Ecto neural progenitor cell (in vitro differentiated cells): Measurements from ENCODE around the gene EDDM13.
"Not testable (repeated sequence)": the region's sequence is repeated elsewhere in the genome, so short reads cannot be mapped to it uniquely, and the experiment has no call there.

ENCODE experiments used
- DNase-seq: peaks from one replicate; pipeline ENCODE4 v3.0.0-alpha.2; 2018; ENCODE audit warnings: low spot score

The EDDM13 gene

DNA sequence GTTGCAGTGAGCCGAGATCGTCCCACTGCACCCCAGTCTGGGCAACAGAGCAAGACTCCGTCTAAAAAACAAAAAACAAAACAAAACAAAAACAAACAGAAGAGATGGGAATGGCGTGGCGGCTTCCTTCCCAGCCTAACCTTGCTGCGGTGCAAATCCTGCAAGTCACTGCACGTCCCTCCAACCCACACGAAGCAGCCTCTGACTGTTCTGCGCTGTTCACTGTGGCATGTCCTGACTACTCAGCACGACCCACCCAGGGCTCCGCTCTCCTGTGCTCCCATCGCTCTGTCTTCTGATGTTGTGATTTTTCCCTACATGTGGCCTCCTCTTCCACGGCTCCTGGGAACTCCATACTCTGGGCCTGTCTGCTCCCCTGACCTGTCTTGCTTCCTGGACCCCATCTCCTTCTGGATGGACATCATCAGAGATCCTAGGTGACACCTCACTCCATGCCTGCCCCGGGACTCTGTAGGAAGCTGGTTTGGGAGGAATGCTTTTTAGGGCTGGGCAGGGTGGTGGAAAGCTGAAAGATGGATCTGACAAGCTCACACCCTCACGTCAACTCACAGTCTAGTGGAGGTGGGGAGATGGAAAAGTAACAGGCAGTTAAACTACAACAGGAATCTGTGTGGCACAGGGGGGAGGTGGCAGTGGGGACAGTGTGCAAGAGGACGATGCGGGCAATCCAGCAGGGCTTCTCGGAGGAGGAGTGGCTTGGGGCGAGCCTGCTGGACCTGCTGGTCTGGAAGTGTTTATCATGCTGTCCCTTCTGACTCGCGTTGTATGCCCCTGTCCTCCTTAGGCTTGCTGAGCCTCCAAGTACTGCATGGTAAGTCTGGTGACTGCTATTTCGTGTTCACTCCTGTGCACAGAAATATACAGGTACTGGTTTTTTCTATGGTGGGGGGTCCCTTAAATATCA is 23.2 kb downstream of the EDDM13 start:
- no peak for DNase-seq

DNA sequence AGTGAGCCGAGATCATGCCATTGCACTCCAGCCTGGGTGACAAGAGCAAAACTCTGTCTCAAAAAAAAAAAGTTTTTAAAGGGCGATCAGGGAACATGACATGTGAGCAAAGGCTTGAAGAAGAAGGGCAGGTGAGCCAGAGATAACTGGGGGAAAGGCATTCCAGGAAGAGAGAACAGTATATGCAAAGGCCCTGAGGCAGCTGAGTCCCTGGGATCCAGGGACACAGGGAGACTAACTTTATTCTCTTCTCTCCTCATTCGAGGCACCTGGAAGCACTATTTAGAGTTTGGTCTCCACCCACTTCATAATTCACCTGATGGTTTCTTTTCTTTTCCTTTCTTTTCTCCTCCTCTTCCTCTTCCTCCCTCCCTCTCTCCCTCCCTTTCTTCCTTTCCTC is 24.5 kb downstream of the EDDM13 start:
- DNase-seq = no peak

DNA sequence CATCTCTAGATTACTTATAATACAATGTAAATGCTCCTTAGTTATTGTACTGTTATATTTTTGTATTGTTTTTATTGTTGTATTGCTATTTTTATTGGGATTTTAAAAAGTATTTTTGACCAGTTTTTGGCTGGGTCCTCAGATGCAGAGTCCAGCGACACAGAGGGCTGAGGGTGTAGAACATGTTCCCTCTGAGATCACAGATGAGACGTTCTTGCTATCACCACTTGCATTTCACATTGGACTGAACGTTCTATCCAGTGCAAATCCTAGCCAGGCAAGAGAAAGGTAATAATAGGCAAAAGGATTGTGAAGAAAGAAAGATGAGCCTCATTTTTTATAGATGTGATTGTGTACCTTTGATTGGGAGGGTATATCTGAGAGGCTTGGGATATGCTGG is 27.1 kb downstream of the EDDM13 start:
- no peak for DNase-seq

DNA sequence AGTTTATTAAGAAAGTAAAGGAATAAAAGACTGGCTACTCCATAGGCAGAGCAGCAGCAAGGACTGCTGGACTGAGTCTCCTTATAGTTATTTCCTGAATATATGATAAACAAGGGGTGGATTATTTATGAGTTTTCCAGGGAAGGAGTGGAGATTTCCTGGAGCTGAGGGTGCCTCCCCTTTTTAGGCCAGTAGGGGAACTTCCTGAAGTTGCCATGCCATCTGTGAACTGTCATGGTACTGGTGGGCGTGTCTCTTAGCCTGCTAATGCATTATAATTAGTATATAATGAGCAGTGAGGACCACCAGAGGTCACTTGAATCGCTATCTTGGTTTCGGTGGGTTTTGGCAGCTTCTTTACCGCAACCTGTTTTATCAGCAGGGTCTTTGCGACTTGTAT is 28.6 kb downstream of the EDDM13 start:
- DNase-seq = no peak

DNA sequence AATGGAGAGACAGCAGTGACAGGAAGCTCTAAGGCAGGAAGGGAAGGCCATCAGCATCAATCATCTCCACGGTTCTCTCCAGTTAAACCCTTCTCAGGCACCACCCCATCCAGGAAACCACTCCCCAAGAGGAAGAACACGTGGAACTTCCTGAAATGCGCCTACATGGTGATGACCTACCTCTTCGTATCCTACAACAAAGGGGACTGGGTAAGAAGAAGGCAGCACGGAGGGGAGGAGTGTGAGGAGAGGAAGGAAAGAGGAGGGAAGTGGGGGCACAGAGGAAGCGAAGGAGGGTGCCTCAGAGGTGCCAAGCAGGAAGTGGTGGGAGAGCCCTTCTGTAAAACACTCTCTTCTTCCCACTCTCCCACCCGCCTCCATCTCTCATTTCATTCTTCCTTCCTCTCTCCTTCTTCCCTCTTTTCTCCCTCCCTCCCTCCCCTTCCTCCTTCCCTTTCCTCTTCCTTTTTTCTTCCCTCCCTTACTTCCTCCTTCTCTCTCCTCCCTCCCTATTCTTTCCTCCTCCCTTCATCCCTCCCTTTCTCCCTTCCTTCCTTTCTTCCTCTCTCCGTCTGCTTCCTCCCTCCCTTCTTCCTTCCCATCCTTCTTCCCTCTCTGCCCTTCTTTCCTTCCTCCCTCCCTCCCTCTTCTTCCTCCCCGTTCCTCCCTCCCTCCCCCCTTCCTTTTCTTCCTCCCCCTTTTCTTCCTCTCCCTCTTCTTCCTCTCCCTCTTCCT is 29.5 kb downstream of the EDDM13 start:
- DNase-seq = no peak

DNA sequence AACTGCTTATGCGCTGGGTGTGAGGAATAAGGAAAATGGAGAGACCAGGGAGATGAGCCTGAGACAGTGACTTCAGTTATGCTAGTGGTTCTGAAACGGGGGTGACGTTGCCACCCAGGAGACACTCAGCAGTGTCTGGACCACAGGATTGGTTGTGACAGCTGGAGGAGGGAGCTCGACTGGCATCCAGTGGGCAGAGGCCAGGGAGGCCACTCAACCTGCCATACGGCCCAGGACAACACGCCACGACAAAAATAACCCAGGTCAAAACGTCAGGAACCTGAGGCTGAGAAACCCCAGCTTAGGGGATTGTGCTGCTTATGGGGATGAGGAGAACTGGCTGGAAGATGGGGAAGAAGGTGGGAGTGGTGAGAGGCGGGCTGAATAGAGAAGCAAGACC is 31.7 kb downstream of the EDDM13 start:
- DNase-seq = no peak

DNA sequence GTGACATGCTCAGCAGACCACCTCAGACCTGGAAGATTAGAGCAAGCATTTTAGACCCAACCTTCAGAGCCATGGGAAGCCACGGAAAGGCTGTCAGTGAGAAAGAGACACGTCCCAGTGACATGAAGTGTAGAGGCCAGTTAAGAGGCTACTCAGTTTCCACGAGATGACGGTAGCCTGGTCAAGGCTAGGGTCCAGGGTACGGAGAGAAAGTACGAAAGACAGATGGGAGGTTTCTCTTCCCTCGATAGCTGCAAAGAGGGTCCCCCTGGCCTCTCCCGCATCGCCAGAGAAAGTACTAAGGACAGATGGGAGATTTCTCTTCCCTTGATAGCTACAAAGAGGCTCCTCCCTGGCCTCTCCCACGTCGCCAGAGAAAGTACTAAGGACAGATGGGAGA is 33.5 kb downstream of the EDDM13 start:
- DNase-seq = no peak

DNA sequence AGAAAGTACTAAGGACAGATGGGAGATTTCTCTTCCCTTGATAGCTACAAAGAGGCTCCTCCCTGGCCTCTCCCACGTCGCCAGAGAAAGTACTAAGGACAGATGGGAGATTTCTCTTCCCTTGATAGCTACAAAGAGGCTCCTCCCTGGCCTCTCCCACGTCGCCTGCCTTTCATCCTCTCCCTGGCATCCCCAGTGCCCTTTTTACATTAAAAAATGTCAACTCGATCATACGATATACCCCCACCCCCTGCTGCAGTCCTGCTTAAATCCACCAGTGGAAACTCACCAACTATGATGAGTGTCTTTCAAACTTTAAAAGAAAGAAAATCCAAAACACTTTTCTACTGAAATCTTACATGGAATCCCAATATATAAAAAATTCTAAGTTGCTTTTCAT is 34.5 kb downstream of the EDDM13 start:
- not testable (repeated sequence) for DNase-seq

DNA sequence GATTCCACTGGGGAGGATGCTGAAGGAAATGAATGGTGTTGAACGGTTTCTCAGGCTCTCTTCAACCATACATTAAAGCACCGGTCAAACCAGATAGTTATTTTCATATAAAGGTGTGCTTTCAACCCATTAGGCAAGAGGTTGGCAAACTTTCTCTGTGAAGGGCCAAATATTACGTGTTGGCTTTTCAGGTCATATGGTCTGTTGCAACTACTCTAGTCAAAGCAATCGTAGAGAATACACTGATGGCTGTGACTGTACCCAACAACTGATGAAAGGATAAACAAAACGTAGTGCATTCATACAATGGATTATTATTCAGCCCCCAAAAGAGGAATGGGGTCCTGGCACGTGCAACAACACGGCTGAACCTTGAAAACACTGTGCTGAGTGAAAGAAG is 36.2 kb downstream of the EDDM13 start:
- no peak for DNase-seq

DNA sequence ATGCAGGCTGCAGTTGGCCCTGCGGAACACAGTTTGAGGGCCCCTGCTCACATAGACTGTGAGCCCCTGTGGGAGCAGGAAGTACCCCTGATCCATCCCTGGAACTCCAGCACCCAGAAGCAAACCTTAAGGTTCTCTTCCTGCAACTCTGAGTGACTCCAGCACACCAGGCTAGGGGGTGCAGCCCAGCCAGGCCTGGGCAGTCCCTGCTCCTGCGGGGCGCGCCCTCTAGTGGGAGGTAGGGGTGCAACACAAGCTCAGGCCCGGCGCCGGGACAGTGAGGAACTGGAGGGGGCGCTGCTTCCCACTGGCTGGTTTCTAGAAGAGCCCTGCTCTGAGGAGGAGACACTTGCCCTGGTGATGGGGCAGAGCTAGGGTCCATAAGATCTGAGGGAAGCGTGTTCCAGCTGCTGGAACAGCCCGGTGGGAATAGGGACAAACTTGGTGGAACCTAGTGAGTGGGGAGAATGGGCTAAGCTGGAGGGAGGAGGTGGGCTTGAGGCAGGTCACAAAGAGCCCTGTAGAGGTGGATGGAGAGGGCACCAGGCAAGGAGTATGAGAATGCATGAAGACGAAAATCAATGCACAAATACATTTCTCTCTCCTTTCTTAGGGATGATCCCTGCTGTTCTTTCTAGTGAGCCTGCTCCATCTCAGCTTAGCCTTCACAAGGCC is 37.1 kb downstream of the EDDM13 start:
- peak; percentile 83 for DNase-seq

DNA sequence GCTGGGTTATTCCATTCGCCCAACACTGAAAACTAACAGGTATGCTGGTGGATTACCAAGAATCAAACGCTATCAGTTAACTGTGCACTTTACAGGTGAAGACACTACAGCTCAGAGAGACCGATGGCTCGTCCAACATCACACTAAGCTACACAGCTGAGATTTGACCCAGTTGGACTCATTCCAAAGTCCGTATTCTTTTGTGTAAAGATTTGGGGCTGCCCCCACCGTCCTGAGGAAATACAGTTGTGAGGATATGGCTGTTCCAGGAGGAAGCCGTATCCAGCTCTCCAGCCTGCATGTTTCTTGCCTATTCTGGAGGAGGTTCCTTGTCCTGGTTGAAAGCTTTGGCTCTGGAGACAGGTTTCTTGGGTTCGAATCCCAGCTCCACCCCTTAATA is 37.9 kb downstream of the EDDM13 start:
- DNase-seq = no peak

DNA sequence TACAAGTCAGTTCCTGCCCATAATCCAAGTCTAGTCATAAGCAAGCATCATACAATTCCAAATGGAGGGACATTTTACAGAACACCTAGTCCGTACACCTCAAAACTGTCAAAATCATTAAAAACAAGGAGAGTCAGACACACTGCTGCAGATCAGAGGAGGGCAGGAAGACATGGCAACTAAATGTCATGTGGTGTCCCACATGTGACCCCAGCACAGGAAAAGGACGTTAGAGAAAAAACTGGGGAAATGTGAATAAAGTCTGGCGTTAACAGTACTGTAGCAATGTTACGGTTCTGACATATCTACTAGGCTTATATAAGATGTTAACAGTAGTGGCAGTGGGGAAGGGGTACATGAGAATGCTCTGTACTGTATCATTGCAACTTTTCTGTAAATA is 39.8 kb downstream of the EDDM13 start:
- no peak for DNase-seq

DNA sequence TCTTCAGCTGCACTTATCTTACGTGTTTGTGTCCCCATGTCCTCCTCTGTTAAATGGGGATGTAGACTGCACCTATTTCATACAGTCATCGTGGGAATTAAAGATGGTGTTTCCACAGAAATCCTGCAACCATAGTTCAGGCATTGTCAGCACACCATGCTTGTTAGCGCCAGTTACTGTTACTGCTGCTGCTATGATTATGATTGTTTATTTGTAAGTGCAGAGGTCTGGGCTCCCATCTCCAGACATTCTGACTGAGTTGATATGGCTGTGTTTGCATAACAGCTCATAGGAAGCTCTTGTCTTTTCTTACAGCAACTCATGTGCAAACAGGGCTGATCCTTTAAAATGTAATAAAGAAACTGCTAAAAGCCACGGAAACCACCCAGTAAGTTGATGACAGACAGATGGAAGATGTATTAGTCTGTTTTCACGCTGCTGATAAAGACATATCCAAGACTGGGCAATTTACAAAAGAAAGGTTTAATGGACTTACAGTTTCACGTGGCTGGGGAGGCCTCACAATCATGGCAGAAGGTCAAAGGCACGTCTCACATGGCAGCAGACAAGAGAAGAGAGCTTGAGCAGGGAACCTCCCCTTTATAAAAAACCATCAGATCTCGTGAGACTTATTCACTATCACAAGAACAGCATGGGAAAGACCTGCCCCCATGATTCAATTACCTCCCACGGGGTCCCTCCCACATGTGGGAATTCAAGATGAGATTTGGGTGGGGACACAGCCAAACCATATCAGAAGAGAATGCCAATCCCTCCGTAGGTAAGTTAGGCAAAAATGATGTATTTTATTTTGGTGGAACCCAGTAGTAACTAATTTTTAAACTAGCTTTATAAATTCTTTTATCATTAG is 40.5 kb downstream of the EDDM13 start:
- DNase-seq = no peak

DNA sequence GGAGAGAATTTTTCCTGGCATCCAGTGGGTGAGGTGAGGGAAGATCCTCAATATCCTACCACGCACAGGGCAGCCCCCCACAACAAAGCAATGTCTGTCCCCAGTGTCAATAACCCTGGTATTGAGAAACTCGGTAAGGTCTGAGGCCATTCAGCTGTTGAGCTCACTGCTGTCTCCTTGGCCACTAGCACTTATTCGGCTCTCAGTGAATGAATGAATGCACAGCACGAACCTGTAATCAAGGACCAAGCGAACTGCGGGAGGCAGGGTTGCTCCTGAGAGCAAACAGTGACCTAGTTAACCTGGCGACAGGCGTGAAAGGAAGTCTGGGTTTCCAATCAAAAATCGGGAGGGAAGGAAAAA is 41.5 kb downstream of the EDDM13 start:
- DNase-seq = no peak

DNA sequence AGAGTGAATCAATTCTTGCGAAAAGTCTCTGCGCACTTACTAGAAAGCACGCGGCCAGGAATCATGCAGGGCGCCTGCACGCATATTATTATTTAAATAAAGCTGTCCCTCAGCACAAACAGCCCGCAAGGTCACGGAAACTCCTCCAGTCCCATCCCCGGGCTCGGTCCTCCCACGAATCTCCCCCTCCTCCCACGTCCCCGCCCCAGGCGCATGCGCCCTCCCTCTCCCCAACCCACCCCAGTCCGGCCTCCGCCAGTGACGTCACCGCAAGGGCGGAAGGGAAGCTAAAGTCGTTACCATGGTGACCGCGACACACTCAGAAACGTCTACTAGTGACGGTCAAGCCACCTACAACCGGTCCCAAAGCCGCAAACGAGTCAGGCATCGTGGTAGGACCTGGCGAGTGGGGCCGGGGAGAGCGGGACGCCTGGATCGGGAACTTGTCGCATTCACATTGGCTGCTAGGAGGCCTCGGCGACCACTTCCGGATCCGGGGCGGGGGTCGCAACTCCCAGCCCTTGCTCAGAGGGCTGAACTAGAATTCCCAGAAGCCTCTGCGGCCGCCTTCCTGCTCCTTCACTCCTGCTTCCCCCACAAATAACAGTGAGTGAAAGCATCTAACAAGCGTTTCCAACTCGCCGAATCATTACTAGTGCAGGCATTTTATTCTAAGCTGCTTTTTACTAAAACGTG is 42.0 kb downstream of the EDDM13 start, which contains the start of gene ZSCAN5A:
TSS of gene ZSCAN5A (minus strand) at position 459 of the 696 bp plus-strand sequence. CDS start 89,793 bp downstream, outside the sequence.
- peak; percentile 98 for DNase-seq

DNA sequence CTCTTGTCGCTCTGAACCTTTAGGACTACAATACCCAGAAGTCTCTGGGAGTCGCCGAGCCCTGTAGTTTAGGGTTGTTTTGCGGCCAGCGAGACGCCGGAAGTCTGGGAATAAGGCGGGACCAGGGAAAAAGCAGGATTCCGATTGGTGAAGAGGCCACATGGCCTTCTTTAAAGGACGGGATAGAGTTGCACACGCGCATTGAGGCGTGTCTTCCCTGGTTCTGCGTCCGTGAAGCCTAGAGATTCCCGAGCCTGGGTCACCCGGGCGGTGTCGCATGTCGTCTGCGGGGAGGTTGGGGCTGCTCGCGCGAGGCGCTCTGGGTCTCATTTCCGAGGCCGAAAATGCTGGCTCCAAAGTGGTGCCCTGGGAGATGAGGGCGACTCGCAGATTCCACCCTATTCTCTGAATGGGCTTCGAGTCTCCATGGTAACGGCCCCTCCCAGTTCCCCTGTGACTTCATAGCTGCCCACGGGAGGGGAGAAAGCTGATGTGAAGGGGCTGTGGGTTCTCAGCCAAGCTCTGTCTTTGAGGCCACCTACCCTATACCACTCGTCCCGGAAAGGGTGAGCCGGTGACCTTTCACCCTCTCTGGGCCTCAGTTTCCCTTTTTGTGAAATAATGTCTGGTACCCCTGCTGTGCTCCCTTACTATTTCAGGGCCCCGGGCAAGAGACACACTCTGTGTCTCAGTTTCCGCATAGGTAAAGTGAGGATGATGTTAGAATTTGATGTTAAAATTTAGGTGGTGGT is 42.7 kb downstream of the EDDM13 start:
- peak; percentile 93 for DNase-seq

DNA sequence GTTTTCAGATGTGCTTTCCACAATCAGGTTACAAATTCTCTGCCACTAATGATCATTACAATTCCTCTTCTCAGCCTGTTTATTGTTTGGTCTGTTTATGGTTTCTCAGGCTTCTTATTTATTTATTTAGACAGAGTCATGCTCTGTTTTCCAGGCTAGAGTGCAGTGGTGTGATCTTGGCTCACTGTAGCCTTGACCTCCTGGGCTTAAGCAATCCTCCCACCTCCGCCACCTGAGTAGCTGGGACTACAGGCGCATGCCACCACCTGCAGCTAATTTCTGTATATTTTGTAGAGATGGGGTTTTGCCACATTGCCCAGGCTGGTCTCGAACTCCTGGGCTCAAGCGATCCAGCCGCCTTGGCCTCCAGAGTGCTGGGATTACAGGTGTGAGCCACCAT is 44.2 kb downstream of the EDDM13 start:
- no peak for DNase-seq

DNA sequence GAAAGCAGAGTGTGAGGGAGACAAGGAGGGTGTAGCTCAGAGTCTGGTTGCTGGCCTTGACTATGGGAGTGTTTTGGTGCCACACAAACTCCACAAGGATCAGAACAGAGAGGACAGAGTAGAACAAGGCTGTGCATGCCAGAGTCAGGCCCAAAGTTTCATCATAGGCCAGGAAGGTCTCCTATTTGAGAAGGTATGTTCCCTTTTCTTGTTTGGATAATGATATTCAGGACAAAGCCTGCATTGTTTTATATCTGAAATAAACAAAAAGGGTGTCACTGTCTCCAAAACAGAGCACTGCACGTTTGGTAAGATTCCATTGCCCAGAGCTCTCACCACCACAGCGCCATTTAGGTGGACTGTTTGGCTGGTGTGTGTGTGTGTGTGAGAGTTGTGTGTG is 45.2 kb downstream of the EDDM13 start:
- no peak for DNase-seq

DNA sequence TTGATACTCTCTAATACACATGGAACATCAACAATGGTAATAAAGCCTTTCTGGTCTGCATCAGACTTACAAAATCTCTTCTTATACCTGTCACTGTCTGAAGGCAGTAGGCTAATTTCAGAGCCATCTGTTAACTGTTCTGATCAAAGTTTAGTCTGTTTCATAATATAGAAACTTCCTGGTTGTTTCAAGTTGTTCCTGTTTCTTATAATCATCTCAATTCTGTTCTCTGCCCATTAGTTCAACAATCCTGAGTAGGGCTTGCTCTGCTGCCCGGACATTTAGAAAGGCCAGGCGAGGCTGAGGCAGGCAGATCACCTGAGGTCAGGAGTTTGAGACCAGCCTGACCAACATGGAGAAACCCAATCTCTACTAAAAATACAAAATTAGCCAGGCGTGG is 47.4 kb downstream of the EDDM13 start:
- no peak for DNase-seq

DNA sequence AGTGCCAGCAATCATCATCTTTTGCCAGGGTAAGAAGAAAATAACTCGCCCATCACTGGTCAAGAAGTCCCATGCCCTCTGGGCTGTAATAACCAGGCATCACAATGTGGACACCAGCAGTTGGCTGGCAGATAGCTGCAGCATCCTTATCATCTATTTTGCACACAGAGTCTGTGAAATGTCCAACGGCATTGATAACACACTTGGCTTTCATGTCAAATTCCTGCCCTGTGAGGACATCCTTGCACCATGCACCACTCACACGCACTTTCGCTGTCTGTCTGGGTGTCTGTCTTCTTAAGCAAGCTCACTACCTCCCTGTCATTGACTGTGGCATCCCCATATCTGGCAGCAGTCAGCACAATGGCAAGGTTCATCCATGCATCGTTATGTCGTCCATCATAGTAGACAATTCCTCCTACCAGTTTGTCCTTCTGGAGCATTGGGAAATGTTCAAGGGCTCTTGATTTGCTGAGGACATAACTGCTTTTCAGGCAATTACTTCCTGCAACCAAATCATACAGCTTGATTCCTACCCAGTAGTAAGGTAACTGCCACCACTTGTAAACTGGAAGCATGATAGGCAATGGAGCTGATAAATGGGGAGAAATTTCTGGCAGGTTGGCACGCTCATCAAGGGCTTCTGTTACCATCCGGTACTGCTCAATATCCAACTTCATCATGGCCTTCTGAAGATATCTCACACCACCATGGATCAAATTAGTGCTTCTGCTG is 48.9 kb downstream of the EDDM13 start:
- DNase-seq = no peak
